Thyroid gland (tissue), 4 donors: ENCODE results near the gene CSF3R.
"Not testable (repeated sequence)": the region's sequence is repeated elsewhere in the genome, so short reads cannot be mapped to it uniquely, and the experiment has no call there.

ENCODE experiments used
- POLR2A ChIP-seq, 2 donors: fragments of 450-650 bp; IDR thresholded peaks; one replicate each; pipeline ENCODE4 v1.6.1; 2017; ENCODE audit warnings: antibody characterized with exemption in 2 of 2, mild to moderate bottlenecking in 2 of 2, moderate library complexity in 1 of 2
- TF ChIP-seq, protein P1 (sequence below), 6 experiments: fragments of 200-600 bp in 3 of 6; fragments of 450-650 bp in 3 of 6; sonication (generic) in 3 of 6; IDR thresholded peaks; one replicate each; pipeline ENCODE4 v1.5.1; 2016 to 2019; ENCODE audit warnings: antibody characterized with exemption in 6 of 6, mild to moderate bottlenecking in 2 of 6, inconsistent platforms in 1 of 6, moderate library complexity in 1 of 6

DNA sequence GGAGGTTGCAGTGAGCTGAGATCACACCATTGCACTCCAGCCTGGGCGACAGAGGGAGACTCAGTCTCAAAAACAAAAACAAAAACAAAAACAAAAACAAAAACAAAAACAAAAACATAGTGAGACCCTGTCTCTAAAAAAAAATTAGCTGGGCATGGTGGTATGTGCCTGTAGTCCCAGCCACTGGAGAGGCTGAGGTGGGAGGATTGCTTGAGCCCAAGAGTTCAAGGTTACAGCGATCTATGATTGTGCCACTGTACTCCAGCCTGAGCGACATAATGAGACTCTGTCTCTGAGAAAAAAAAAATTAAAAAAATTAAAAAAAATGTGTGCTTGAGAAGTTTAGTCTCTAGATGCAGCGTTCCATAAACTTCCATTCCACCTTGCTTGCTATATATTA is 19.2 kb upstream of the CSF3R start:
- TF ChIP-seq, protein P1, sequence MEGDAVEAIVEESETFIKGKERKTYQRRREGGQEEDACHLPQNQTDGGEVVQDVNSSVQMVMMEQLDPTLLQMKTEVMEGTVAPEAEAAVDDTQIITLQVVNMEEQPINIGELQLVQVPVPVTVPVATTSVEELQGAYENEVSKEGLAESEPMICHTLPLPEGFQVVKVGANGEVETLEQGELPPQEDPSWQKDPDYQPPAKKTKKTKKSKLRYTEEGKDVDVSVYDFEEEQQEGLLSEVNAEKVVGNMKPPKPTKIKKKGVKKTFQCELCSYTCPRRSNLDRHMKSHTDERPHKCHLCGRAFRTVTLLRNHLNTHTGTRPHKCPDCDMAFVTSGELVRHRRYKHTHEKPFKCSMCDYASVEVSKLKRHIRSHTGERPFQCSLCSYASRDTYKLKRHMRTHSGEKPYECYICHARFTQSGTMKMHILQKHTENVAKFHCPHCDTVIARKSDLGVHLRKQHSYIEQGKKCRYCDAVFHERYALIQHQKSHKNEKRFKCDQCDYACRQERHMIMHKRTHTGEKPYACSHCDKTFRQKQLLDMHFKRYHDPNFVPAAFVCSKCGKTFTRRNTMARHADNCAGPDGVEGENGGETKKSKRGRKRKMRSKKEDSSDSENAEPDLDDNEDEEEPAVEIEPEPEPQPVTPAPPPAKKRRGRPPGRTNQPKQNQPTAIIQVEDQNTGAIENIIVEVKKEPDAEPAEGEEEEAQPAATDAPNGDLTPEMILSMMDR (IDR thresholded peaks at IDR 0.05): not testable (repeated sequence)
- not testable (repeated sequence) for TF ChIP-seq POLR2A (IDR thresholded peaks at IDR 0.05)
